ENCODE measurements around the gene MST1R.
"Not testable (repeated sequence)": the region's sequence is repeated elsewhere in the genome, so short reads cannot be mapped to it uniquely, and the experiment has no call there.

The MST1R gene

GRCh38 chr3:49903451-49904424, at the start of gene MST1R:
Gene MST1R (minus strand): TSS chr3:49903873. CDS start chr3:49903609, 264 bp downstream.
- in situ Hi-C loops (cut with HindIII; ENCODE audit: low sequenced_read_pairs) = no loop called here

DNA sequence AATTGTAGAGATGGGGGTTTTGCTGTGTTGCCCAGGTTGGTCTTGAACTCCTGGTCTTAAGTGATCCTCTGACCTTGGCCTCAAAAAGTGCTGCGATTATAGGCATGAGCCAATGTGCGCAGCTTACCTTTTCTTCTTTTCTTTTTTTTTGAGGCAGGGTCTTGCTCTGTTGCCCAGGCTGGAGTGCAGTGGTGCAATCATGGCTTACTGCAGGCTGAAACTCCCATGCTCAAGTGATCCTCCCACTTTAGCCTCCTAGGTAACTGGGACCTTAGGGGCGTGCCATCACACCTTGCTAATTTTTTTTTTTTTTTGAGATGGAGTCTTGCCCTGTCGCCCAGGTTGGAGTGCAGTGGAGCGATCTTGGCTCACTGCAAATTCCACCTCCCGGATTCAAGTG, 49.3 kb upstream of the MST1R start:
- in situ Hi-C loops (cut with HindIII; ENCODE audit: low sequenced_read_pairs) = loop anchor here (25.0 kb wide), 1 partner anchor 91 kb away; the partner anchor contains the start of genes CAMKV and TRAIP

DNA sequence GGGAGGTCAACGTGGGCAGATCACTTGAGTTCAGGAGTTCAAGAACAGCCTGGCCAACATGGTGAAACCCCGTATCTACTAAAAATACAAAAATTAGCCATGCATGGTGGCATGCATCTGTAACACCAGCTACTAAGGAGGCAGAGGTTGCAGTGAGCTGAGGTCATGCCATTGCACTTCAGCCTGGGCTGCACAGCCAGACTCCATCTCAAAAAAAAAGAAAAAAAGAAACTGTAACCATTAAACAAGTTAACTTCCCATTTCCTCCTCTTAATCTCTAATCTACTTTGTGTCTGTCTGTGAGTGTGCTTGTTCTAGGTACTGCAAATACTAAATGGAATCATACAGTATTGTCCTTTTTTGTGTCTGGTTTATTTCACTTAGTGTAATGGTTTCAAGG, 39.0 kb upstream of the MST1R start:
- in situ Hi-C loops (cut with HindIII; ENCODE audit: low sequenced_read_pairs) = no loop called here

DNA sequence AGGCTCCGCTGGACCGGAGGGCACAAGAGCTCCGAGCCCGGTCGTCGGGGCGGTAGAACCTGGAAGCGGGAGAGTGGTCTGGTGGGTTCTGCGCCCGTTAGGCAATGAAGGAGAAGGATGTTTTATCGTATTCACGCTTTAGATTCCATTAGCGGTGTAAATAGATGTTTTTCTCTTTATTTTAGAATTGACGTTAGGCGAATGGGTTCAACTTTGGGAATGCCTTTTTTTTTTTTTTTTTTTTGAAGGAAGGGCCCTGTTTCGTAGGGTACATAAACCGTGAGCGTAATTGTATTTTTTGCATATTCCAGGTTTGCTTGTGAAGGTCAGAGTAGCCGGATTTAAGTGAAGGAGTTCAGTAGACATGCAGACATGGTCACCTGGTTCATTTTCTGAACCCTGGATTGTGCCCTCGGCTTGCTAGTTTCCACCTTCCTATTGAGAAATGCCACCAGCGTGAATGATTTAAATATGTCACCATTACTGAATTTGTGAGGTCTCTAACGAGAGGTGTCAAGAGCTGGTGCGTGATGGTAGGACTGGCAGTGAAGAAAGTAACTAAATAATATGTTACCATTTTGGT, 37.1 kb upstream of the MST1R start:
- in situ Hi-C loops (cut with HindIII; ENCODE audit: low sequenced_read_pairs) = no loop called here

- in situ Hi-C loops (cut with HindIII; ENCODE audit: low sequenced_read_pairs) = no loop called here
Observed at GRCh38 chr3:49939858-49940666, 36.4 kb upstream of the MST1R start, which contains the start of gene RBM6. Gene RBM6 (plus strand): TSS chr3:49940150. CDS start chr3:49962642, 22,492 bp downstream.

DNA sequence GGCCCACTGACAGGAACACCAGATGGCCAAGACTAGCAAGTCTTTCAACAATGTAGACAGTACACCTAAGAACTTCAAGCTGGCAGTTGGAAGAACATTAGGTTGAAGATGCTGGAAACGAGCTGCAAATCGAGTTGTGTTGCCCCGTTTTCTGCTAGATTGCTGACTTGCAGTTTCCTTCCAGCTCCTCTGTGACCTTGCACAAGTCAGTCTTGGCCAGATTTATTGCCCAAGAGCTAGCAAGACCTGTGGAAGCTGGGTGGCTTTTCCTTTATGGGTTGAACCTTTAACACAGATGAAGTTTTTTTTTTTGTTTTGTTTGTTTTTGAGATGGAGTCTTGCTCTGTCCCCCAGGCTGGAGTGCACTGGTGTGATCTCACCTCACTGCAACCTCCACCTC, 33.4 kb upstream of the MST1R start:
- in situ Hi-C loops (cut with HindIII; ENCODE audit: low sequenced_read_pairs) = no loop called here

- in situ Hi-C loops (cut with HindIII; ENCODE audit: low sequenced_read_pairs) = not testable (repeated sequence)
Observed at GRCh38 chr3:49932281-49932680, 28.6 kb upstream of the MST1R start.

DNA sequence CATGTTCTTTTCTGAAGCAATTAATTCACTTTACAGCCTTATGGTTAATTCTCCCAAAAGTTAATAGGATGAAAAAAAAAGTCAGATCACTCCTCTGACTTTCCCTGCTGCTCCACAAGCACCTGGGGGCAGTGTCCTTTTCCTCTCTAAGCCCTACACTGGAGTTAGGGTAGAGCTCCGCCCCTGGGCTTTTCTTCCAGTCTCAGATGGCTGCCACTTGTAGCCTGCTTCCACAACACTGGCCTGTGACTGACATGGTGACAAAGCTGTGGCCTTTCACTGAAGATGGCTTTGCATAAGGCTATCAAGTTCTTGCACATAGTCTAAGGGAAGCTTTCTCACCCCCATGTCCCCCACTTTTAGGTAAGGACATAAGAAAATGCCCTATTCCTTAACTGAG, 27.2 kb upstream of the MST1R start:
- in situ Hi-C loops (cut with HindIII; ENCODE audit: low sequenced_read_pairs) = no loop called here

GRCh38 chr3:49930168-49930690, 26.6 kb upstream of the MST1R start:
- in situ Hi-C loops (cut with HindIII; ENCODE audit: low sequenced_read_pairs) = no loop called here

DNA sequence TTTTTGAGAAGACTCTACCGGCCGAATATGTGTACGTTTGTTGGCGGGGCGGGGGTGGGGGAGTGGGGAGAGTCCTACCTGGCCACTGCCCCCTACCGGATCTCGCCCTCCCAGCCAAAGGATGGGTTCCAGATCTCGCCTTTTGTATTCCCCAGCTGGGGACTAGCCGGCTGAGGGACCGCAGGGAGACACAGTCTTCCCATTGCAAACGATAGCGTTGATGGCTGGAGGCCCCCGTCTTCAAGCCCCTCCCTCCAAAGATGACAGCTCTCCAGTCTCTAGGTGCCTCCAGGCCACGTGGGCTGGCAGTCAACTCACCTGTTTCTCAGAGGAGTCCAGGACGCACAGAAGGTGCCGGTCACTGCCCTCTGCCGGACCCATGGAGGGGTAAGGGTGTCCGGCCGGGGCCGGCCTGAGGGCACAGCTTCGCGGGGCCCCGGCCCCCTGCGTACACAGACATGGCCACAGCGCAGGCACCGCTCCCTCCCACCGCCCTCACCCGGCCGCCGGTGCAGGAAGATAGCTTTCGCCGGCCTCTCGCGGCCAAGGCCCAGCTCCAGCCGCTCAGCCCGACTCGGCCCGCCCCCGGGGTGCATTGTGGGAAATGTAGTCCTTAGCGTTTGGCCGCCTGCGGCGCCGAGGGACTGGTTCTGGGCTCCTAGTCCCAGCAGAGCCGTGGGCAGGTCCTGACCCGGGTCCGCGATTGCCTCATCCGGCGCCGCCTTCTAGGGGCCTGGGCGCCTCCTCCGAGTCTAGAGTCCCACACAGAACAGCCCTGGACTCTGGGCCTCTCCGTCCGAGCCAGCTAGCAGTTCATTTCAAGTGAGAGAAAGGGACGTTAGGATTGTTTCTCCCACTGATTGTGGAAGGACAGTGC, 25.9 kb upstream of the MST1R start, which contains the start of gene MON1A:
Gene MON1A (minus strand): TSS at position 521 of the 877 bp plus-strand sequence. CDS start 16,465 bp downstream, outside the sequence.
- in situ Hi-C loops (cut with HindIII; ENCODE audit: low sequenced_read_pairs) = no loop called here

DNA sequence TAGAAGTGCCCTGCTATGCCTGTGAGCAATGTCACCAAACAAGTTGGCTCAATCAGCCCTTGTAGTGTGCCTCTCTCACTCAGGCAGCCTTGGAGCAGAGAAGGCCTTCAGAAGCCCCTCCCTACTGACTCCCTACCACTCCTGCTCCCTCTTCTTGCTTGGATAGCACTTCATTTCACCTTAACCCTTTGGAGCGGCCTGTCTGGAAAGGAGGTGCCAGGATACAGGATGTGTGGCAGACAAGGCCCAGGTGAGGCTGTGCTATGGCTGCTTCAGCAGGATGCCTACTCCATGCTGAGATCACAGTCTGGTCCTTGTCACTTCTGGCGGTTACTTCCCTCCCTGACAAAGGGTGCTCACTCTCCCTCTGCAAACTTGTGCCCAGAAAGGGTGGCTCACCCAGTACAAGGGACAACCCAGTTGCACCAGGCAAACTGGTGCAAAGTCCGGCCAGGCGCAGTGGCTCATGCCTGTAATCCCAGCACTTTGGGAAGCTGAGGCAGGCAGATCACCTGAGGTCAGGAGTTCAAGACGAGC, 24.9 kb upstream of the MST1R start:
- in situ Hi-C loops (cut with HindIII; ENCODE audit: low sequenced_read_pairs) = no loop called here

DNA sequence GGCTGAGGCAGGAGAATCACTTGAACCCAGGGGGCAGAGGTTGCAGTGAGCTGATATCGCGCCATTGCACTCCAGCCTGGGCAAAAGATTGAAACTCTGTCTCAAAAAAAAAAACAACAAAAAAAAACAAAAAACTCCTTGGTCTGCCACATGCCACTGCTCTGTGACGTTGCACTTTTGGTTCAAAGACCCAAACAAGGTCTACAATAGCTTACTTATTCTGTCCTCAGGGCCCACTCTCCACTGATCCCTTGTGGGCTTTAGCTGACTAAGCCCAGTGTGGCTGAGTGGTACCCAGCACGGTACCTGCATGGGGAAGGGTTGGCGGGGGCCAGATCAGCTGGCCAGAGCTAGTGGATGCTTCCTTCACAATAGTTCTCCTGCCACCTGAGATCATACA, 24.1 kb upstream of the MST1R start:
- in situ Hi-C loops (cut with HindIII; ENCODE audit: low sequenced_read_pairs) = no loop called here

DNA sequence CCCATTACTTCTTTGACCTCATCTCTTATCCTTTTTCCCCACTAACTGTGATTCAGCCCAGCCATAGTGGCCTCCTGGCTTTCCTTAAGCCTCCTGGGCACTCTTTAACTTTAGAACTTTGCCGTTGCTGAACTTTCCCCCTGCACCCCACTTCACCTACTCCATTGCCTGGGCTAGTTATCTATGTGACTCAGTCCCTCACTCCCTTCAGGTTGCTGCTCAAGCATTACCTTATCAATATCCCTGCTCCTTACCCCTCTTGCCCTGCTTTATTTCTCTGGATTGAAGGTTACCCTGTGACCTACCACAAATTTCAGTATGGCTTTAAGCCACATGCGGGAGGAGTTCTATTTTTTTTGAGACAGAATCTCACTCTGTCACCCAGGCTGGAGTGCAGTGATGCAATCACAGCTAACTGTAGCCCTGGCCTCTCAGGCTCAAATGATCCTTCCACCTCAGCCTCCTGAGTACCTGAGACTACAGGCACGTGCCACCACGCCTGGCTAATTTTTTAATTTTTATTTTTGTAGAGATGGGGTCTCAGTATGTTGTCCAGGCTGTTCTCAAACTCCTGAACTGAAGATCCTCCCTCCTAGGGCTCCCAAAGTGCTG, 22.6 kb upstream of the MST1R start:
- in situ Hi-C loops (cut with HindIII; ENCODE audit: low sequenced_read_pairs) = no loop called here

DNA sequence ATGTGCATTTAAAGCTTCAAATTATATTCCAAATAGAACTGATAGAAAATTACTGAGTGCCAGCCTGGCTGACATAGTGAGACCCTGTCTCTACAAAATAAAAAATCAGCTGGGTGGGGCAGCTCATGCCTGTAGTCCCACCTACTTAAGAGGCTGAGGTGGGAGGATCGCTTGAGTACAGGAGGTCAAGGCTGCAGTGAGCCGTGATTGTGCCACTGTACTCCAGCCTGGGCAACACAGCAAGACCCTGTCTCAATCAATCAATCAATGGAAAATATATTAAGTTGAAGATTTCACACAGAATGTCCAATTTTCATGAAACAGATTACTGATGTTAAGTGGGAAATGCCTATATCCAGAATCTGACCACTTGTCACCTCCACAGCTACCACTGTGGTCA, 21.8 kb upstream of the MST1R start:
- in situ Hi-C loops (cut with HindIII; ENCODE audit: low sequenced_read_pairs) = no loop called here

GRCh38 chr3:49924683-49925082, 21.0 kb upstream of the MST1R start:
- in situ Hi-C loops (cut with HindIII; ENCODE audit: low sequenced_read_pairs) = no loop called here

DNA sequence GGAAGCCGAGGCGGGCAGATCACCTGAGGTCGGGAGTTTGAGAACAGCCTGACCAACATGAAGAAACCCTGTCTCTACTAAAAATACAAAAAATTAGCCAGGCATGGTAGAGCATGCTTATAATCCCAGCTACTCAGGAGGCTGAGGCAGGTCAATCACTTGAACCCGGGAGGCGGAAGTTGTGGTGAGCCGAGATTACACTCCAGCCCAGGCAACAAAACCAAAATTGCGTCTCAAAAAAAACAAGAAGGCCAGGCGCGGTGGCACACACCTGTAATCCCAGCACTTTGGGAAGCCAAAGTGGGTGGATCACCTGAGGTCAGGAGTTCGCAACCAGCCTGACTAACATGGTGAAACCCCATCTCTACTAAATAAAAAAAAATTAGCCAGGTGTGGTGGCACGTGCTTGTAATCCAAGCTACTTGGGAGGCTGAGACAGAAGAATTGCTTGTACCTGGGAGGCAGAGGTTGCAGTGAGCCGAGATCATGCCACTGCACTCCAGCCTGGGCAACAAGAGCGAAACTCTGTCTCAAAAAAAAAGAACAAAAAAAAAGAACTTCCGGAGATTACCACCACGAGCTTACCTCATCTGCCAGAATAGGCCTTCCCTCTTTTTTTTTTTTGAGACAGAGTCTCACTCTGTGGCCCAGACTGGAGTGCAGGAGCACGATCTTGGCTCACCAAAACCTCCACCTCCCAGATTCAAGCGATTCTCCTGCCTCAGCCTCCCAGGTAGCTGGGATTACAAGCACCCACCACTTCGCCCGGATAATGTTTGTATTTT, 14.3 kb upstream of the MST1R start:
- in situ Hi-C loops (cut with HindIII; ENCODE audit: low sequenced_read_pairs) = not testable (repeated sequence)

DNA sequence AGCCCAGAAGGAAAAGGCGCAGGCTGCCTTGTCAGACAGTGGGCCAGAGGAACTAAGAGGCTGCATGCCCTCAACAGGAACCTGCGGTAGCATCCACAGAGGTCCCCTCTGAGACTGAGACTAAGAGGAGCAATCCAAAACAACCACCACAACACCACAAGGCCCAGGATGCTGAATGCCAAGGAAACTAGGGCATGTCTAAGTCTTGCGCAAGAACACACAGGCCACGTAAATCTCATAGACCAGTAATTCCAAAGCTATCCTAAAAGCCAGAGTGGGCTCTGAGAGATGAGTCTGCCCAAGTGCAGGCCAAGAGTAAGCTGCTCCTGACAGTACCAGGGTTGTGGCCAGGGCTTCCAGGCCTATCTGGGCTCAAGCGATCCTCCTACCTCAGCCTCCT, 13.0 kb upstream of the MST1R start:
- in situ Hi-C loops (cut with HindIII; ENCODE audit: low sequenced_read_pairs) = no loop called here

DNA sequence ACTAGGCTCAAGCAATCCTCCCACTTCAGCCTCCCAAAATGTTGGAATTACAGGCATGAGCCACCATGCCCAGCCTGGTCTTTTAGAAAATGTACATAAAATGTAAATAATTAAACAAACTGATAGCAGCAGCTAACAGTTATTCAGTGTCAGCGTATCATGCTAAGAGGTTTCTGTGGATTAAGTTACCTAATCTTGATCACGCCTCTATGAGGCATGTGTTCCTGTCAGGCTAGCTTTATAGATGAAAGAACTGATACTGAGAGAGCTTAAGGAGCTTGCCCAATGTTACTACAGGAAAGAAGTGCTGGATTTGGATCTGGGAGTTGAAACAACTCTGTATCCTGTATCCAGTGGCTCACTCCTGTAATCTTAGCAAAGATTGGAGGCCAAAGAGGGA, 11.2 kb upstream of the MST1R start:
- in situ Hi-C loops (cut with HindIII; ENCODE audit: low sequenced_read_pairs) = no loop called here

All from endothelial cell of hepatic sinusoid (primary cell).